GM21737 (cell line): Measurements from ENCODE around the gene SND1.

ENCODE experiments used
- ATAC-seq: cut with Tn5 transposase; IDR thresholded peaks from one replicate; pipeline ENCODE4 v1.9.1; 2021; ENCODE audit warnings: mild to moderate bottlenecking, moderate library complexity; ENCODE audit not compliant: unreplicated experiment

SND1 gene

GRCh38 chr7:127979113-127979727, 327.2 kb downstream of the SND1 start:
- ATAC-seq, result no peak

- no peak for ATAC-seq
These were observed 327.7 kb downstream of the SND1 start for GRCh38 chr7:127979728-127980126.

- no peak for ATAC-seq
These were observed 328.9 kb downstream of the SND1 start for GRCh38 chr7:127980901-127981300.

DNA sequence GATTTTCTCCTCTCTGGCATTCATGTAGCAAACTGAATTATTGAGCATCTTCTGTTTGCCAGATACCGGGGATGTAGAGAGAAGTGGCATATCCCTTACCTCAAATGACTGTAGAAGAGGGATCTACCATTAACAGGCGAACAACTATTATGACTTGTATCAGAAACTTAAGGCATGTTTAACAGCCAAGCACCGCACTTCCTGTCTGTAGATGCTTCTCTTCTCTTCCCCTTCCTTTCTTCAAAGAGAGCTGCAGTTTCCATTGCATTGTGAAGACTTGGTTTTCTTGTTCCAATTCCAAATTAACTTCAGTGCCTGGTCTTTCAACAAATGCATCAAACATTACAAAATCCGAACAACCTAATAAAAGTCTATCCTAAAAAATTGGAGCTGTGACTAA, 330.0 kb downstream of the SND1 start:
- ATAC-seq, result no peak

DNA sequence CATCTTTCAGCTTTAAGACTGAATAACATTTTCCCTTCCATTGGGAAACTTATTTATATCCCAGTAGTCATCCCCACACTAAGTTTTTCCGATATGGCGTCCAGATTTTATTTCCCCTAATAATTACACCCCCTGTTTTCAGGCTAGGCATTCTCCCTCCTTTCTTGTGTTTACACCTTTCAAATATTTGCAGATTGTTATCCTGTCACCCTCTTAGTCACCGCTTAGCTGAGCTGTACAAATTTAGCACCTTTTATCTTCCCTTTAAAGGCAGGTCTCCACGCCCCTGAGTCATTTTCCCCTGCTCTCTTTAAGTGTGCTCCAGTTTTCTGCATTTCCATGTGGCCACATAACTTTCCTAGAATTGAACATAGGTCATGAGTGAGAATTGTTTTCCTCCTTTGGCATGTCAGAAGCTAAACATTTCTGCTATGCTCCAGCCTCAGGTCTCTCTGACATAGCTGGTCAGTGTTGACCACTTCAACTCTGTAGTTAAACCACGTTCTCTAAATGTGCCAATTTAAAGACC, 331.9 kb downstream of the SND1 start:
- no peak for ATAC-seq

DNA sequence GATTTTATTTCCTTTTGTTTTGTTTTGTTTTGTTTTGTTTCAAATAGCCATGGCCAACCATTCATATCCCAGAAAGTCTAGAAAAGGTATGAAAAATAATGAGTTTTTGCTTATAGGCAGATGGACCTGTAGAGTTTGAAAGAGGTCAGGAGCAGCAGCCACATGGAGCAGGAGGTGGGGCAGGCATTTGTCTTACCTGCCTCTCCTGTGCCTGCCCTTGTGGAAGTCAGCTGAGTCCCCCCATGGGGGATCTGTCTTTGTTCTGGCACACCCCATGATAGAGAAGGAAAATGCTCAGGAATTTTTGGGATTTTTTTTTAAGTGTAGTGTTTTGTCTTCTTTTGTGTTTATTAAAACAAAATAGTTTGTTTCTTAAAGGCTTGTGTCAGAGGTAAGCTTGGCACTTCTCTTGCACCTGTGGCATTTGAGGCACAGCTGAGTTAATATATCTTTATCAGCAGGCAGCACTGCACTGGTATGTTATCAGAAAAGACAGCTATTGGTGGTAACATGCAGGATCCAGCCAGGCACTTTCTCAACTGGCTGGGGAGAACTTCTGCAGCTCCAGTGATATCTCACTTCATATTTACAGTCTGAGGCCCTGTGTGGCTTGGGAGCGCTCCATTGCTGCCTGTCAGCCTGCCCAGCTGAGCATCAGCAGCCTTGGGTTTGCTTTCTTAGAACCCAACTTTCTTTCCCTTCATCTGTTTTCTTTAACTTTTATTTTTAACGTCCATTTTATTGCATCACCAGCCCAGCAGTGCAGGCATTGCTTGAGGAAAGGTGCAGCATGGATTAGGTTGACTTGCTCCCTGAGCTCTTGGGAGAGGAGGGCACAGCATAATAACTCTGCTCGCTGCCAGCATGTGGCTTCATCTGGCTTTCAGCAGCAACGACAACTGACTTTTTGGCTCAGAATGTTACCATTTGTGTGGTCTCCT, 334.9 kb downstream of the SND1 start:
- ATAC-seq, result no peak

DNA sequence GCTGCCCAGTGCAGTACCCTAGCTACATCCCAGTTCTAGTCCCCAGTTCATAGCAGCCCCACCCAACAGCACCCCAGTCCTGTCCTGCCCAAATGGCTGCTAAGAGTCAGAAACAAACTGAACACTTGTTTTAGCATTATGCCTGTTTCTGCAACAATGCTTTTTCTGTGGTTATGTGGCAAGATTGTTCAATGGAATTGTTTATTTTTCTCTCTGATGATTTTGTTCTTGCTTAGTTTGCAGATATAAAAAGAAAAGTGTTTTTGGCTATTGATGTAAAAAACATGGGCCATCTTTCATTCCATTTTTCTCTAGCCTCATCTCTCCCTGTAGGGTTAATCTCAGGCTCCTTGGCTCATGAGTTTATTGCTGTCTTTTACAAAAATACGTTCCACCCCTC, 336.8 kb downstream of the SND1 start:
- no peak for ATAC-seq

- no peak for ATAC-seq
These were observed 341.3 kb downstream of the SND1 start for GRCh38 chr7:127993317-127993716.

DNA sequence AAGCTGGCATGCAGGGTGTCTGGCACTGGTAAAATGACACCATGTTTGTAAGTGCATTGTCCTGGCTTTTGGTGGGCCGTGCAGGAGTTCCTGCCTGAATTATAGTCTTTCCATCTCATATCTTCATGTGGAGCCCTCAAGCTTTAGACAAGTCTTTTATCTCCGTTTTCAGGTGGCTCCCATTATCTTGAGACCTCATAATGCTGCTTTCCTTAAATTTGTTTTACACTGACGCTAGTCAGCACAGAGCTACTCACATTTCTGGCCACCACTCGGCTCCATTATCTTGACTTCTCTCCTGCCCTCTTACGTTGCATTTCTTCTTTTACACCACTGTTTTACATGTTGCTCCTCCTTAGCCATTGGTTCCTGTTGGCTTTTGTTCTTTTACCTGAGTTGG, 342.0 kb downstream of the SND1 start:
- ATAC-seq, result no peak

DNA sequence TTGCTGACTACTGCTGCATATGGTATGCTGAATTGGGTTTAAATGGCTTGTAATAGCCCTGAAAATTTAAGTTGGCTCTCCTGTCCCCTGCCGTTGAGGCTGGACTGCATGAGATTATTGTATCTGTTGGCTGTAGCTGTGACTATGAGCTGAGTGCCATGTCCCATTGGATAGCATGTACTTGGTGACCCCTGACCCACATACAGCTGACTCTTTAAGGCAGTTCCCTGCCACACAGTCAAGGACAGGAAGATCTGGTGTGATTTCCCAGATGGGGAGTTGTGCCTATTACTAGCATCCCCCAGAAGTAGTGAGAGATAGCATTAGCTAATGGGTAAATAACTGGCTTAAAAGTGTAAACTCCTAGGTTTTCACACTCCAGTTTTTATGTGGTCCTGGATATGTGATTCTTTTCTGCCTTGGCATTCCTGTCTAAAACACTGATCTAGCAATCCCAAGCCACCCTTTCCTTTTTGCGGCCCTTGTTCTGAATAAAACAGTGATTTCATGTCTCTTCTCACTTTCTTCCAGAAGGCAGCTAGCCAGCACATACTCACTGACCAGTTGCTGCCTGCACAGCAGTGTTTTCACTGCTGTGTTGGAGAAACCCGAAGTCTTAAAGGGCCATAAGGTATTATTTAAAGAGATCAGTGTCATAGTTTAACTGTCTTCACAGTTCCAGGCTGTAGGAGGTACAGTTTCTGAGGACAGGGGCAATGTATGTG, 343.3 kb downstream of the SND1 start:
- no peak for ATAC-seq

DNA sequence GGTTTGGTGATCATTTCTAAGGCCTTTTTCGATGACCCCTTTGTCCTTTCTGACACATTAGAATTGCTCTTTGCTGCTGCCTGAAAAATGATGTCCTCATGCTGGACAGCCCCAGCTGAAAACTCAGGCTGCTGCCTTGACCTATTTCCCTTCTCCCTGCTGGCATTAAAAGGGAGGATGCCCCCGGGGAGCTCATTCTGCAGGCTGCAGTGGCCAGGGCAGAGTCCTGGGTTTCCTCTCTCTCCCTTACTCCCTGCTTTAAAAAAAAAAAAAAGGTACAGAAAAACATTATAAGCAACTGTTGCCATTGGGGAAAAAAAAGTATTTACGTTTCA, 343.9 kb downstream of the SND1 start:
- ATAC-seq, result no peak

DNA sequence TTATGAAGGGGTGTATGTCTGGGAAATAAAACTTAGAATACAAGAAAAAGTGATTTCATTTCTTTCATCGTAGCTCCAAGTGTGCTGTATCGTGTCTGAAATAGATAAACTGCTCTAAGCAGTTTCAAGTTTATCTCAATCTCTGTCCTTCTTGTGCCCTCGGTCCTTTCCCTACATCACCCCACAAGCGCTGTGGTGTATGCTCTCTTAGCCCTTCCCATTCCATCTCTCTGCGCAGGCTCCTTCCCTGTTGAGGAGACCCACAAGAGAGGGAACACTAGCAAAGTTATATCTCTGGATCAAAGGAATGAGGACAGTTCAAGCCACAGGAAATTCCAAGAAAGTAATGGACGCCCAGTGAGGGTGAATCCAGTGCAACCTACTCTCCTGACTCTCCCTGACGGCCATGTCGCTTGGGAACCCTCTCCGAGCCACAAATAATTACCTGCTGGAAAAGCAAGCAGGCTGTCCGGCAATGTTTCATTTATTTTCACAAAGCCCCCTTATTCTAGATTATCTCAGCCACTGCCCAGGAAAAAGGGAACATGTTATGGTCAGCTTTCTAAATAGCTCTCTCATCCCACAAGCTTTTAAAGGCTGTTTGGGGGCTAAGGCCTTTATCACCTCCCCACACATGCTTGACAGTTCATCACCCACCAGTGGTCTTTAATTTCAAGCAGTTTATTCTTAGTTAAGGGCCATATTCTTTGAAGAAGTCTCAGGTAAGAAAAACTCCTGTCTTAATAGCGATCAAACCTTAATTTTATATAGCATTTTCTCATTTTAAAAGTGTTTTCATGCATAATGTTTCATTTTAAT, 344.5 kb downstream of the SND1 start:
- no peak for ATAC-seq

DNA sequence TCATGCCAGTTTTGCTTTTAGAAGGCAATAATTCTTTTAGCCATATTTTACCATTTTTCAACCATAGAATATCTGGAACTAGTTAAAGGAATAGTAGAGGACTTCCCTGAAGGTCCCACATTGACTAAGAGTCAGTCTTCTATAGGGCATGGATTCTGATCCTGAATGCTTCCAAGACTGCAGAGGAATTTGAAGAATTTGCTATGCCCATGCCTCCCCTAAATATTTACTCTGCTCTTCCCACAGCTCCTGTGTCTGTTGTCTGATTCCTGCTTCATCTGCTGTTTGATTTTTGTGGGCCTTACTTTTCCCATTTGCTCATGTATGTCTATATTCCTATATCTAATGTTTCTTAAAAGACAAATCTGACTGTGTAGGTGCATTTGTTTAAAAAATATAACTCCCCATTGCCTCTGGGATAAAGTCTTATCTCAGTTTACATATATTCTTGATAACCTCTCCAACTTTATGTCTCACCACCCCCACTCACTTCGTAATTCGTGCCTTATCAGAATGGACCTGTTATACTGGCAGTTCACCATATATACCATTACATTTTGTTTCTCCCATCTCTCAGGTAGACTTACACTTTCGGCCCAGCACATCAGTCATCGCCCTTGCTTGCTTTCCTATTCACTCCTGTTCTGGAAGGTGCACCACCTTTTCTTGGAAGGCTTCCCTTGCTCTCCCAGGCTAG, 345.4 kb downstream of the SND1 start:
- no peak for ATAC-seq

- ATAC-seq, result no peak
These were observed 346.7 kb downstream of the SND1 start for GRCh38 chr7:127998671-127999070.

- no peak for ATAC-seq
These were observed 348.1 kb downstream of the SND1 start for GRCh38 chr7:128000048-128000447.

DNA sequence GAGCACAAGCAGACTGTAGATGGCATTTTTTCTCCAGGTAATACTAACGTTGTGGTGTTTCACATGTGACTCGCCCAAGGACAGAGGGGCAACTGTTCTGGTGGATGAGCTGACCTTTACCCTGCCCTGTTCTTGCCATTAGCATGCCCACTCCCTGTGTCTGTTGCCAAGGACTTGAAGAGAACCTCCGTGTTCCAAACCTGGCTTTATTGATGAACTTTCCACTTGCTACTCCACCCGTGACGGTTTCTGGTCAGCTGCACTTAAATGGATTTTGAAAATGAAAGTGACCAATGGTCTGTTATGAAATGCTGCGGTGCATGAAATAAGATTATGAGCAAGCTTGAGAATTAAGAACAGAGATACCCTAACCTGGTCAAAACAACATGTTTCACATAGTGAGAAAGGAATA, 348.9 kb downstream of the SND1 start:
- peak; percentile 39 for ATAC-seq

DNA sequence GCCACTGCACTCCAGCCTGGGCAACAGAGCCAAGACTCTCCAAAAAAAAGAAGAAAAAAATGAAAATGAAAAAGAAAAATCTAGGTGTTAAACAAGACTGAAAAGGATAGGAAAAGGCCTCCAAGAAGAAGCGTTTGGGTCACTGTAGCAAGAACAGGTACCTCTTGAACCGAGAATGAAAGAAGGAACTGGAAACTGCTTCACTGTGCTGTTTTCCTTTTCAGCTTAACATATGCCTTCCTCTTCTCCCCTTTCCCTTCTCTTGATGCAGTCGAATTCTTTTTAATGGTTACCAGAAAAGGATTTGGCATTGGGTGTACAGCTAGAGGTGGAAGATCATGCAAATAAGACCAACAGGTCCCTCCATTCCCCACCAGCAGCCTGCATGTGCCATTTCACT, 351.2 kb downstream of the SND1 start:
- peak; percentile 53 for ATAC-seq

DNA sequence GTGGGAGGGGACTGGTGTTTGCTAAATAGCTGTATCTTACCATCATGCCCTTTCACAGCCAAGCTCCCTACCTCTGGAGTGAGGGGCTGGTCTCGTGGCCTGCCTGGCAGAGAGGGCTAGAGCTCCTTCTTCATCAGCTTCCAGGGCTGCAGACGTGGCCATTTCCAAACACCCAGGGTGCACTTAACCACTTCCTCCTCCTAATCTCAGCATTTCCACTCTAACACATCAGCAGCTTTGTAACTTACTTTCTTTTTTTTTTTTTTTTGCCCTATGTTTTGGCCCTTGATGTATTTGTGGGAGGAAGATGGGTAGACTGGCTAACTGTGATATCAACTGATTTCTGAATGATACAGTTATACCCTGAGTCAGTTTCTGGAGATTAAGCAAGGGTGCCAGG, 351.8 kb downstream of the SND1 start:
- ATAC-seq, result no peak

- no peak for ATAC-seq
These were observed 352.6 kb downstream of the SND1 start for GRCh38 chr7:128004623-128005022.

DNA sequence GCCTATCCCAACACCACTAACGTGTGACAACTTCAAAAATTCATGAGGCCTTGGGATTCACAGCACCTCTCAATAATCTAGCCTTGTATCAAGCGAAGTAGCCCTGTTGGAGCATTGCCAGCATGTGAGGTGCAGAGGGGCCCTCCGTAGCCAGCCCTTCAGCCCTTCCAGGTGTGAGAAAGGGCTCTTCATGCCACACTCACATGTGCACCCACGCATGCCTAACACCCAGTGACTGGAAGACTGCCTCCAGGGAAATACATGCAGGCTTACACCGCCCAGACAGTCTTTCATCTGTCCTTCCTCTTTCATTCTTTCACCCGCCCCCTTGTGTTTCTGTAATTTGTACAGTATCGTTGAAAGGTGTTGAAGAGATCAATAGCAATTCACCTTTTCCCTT, 353.1 kb downstream of the SND1 start:
- no peak for ATAC-seq
